HFF-Myc (cell line): ENCODE results near the gene MB21D2.

Experiments used
- DNase-seq: peaks from one replicate; pipeline ENCODE4 v3.0.0-alpha.2; 2011; ENCODE audit warnings: low read depth; ENCODE audit errors: extremely low read depth
- H3K4me3 ChIP-seq: replicated peaks from 2 replicates; pipeline ENCODE4 v1.5.1; 2011; ENCODE audit warnings: low read depth, mild to moderate bottlenecking, control low read depth, low read length
- TF ChIP-seq, protein P1 (sequence below): IDR thresholded peaks from 2 replicates; pipeline ENCODE4 v1.5.1; 2012; ENCODE audit warnings: mild to moderate bottlenecking, low read depth, low read length, control low read depth; ENCODE audit errors: missing control alignments

MB21D2 gene

DNA sequence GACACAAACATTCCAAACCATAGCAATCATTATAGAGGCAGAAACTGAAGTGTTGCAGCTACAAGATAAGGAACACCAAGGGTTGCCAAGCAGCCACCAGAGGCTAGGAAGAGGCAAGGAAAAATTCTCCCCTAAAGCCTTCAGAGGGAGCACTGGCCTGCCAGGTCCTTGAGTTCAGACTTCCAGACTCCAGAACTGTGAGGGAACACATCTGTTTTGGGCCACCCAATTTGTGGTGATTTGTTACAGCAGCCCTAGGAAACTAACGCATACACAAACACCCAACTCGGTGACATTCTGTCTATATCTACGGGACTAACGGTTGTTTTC is 54.6 kb downstream of the MB21D2 start:
- no peak overlapping the region for H3K4me3 ChIP-seq
- DNase-seq = no peak
- TF ChIP-seq, protein P1, sequence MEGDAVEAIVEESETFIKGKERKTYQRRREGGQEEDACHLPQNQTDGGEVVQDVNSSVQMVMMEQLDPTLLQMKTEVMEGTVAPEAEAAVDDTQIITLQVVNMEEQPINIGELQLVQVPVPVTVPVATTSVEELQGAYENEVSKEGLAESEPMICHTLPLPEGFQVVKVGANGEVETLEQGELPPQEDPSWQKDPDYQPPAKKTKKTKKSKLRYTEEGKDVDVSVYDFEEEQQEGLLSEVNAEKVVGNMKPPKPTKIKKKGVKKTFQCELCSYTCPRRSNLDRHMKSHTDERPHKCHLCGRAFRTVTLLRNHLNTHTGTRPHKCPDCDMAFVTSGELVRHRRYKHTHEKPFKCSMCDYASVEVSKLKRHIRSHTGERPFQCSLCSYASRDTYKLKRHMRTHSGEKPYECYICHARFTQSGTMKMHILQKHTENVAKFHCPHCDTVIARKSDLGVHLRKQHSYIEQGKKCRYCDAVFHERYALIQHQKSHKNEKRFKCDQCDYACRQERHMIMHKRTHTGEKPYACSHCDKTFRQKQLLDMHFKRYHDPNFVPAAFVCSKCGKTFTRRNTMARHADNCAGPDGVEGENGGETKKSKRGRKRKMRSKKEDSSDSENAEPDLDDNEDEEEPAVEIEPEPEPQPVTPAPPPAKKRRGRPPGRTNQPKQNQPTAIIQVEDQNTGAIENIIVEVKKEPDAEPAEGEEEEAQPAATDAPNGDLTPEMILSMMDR = no peak

DNA sequence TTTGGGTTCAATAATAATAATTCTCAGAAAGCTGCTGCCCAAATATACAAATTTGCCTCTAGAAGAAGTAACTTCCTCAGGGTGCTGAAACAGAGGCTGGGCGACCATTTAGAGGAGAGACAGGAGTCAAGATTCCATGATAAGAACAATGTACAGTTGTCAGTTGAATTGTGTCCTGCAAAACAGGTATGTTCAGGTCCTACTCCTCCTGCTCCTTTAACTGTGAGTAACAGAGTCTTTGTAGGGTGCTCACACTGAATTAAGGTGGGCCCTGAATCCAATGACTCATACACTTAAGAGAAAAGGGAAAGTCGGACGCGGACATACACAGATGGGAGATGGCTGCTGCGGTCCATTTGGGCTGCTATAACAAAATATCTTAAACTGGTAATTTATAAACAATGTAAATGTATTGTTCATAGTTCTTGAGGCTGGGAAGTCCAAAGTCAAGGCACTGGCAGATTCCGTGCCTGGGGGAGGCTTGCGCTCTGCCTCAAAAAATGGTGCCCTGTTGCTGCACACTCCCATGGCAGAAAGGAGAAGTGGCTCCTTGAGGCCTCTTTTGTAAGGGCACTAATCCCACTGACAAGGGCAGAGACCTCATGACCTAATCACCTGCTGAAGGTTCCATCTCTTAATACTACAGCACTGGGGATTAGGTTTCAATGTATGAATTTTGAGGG is 55.1 kb downstream of the MB21D2 start:
- no peak overlapping the region for H3K4me3 ChIP-seq
- no peak for DNase-seq
- TF ChIP-seq, protein P1 = no peak

- TF ChIP-seq, protein P1 = no peak
- no peak for DNase-seq
- no peak overlapping the region for H3K4me3 ChIP-seq
Measured at GRCh38 chr3:192861972-192862371, 55.7 kb downstream of the MB21D2 start.

DNA sequence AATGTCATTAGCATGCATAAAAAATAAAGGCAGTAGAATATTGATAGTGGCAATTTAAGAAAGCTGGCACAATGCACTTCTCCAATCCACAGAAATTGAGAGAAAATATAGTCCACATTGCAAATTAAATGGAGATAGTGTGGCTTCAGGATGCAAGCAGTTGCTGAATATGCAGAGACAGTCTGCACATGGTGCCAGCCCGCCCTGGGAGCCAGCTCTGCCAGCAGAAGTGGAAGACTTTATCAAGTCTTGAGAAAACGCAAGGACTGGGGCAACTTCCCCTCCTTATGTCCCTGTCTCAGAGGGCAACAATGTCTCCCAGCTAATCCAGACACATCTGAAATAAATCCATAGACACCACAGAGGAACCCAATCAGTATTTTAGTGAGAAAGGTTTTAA is 57.2 kb downstream of the MB21D2 start:
- no peak overlapping the region for H3K4me3 ChIP-seq
- no peak for DNase-seq
- TF ChIP-seq, protein P1 = no peak

GRCh38 chr3:192858849-192859585 is 58.6 kb downstream of the MB21D2 start:
- H3K4me3 ChIP-seq = no peak overlapping the region
- DNase-seq = no peak

GRCh38 chr3:192857260-192857661 is 60.4 kb downstream of the MB21D2 start:
- DNase-seq = no peak

More at GRCh38 chr3:192858849-192859585, 58.6 kb downstream of the MB21D2 start:
- TF ChIP-seq, protein P1 = no peak

More at GRCh38 chr3:192857260-192857661, 60.4 kb downstream of the MB21D2 start:
- TF ChIP-seq, protein P1 = no peak
- no peak overlapping the region for H3K4me3 ChIP-seq
